Measurements from ENCODE around the gene DRGX. TPM values are rescaled to one million over a fixed set of nuclear protein-coding genes. Genes with fewer than 3 reads are reported as not detected.

DRGX gene
- total and polyA plus RNA-seq, 9 donors = not detected

GRCh38 chr10:49385939-49386922 lies 9.7 kb downstream of the DRGX start:
- Histone ChIP-seq H3K4me1 (ENCODE audit: insufficient read depth) (no peaks in the 10 kb centered on the region), H3K27me3 (no peaks in the 10 kb centered on the region), H3K36me3 (no peaks in the 10 kb centered on the region), H3K27ac (no peak overlapping the region), H3K9me3 (no peaks in the 10 kb centered on the region), H3K4me3 (no peak overlapping the region)
- intact Hi-C loops (cut with DNase I) = no loop called here
- DNase-seq = no peak
- WGBS, 3 donors = 62 to 66% (median 65%) methylated on average over 19 to 22 of the region's 22 CpGs
- TF ChIP-seq CTCF (IDR thresholded peaks at IDR 0.05) (no peak), EP300 (IDR thresholded peaks at IDR 0.05) (no peak)

- TF ChIP-seq CTCF (IDR thresholded peaks at IDR 0.05) (no peak), POLR2A (IDR thresholded peaks at IDR 0.05) (no peak), EP300 (IDR thresholded peaks at IDR 0.05) (no peak)
- no peak for DNase-seq
- 56 to 66% (median 62%) methylated on average over 16 of the region's 16 CpGs for WGBS, 3 donors
- H3K27ac ChIP-seq = no peak overlapping the region
- H3K9me3 ChIP-seq = no peaks in the 10 kb centered on the region
- no peak overlapping the region for H3K4me3 ChIP-seq
- H3K36me3 ChIP-seq = no peaks in the 10 kb centered on the region
- intact Hi-C loops (cut with DNase I) = no loop called here
- no peaks in the 10 kb centered on the region for H3K27me3 ChIP-seq
- no peaks in the 10 kb centered on the region for H3K4me1 ChIP-seq (ENCODE audit: insufficient read depth)
Measured at GRCh38 chr10:49384268-49384953, 11.5 kb downstream of the DRGX start.

- DNase-seq = no peak
- H3K36me3 ChIP-seq = no peaks in the 10 kb centered on the region
- TF ChIP-seq EP300 (IDR thresholded peaks at IDR 0.05) = no peak
- no peak for TF ChIP-seq CTCF (IDR thresholded peaks at IDR 0.05)
- TF ChIP-seq POLR2A (IDR thresholded peaks at IDR 0.05) = no peak
- H3K4me1 ChIP-seq (ENCODE audit: insufficient read depth) = no peaks in the 10 kb centered on the region
- H3K9me3 ChIP-seq = no peaks in the 10 kb centered on the region
- H3K27ac ChIP-seq = no peak overlapping the region
- no peak overlapping the region for H3K4me3 ChIP-seq
- intact Hi-C loops (cut with DNase I) = no loop called here
- WGBS, 3 donors = 69 to 83% (median 79%) methylated on average over 4 of the region's 4 CpGs
- H3K27me3 ChIP-seq = no peaks in the 10 kb centered on the region
Measured at GRCh38 chr10:49383853-49384252, 12.0 kb downstream of the DRGX start.

- no peak for TF ChIP-seq POLR2A (IDR thresholded peaks at IDR 0.05)
- TF ChIP-seq EP300 (IDR thresholded peaks at IDR 0.05) = no peak
- TF ChIP-seq CTCF (IDR thresholded peaks at IDR 0.05) = no peak
Measured at GRCh38 chr10:49382826-49383225, 13.1 kb downstream of the DRGX start.

More at GRCh38 chr10:49382826-49383225, 13.1 kb downstream of the DRGX start:
- Histone ChIP-seq H3K36me3 (no peaks in the 10 kb centered on the region), H3K4me3 (no peak overlapping the region), H3K27me3 (no peaks in the 10 kb centered on the region), H3K9me3 (no peaks in the 10 kb centered on the region), H3K27ac (no peak overlapping the region), H3K4me1 (ENCODE audit: insufficient read depth) (no peaks in the 10 kb centered on the region)
- intact Hi-C loops (cut with DNase I) = no loop called here
- WGBS, 3 donors = 78 to 92% (median 89%) methylated on average over 5 of the region's 5 CpGs
- DNase-seq = no peak
